WTC11 (cell line): Measurements from ENCODE around the gene HYAL2. TPM values are rescaled to one million over a fixed set of nuclear protein-coding genes. Genes with fewer than 3 reads are reported as not detected.

Experiments
- ATAC-seq: fragments of 200-7000 bp; cut with Tn5 transposase; 2 replicates; pipeline ENCODE4 v1.10.0; 2021; ENCODE audit warnings: mild to moderate bottlenecking, moderate library complexity
- CTCF ChIA-PET: fragments of 300-600 bp; sonication (Branson Sonifier 250); formaldehyde crosslinking; loops from one replicate; lab custom pipeline; 2021; ENCODE audit warnings: antibody characterized with exemption; lab: Charles Lee
- POLR2A ChIA-PET: fragments of 350-600 bp; sonication (Branson Sonifier 250); formaldehyde crosslinking; loops from one replicate; lab custom pipeline; 2021; ENCODE audit warnings: antibody characterized with exemption; lab: Charles Lee
- DNase-seq: peaks from one replicate; pipeline ENCODE4 v3.0.0; 2021; ENCODE audit warnings: low spot score
- H3K27ac Mint-ChIP-seq: 2 replicates; pipeline ENCODE4 v1.8.0; 2021; ENCODE audit warnings: mixed read lengths
- H3K27me3 Mint-ChIP-seq: 2 replicates; pipeline ENCODE4 v1.8.0; 2021; ENCODE audit warnings: low read depth, mild to moderate bottlenecking, moderate library complexity, mixed read lengths
- H3K36me3 Mint-ChIP-seq: 2 replicates; pipeline ENCODE4 v1.8.0; 2021; ENCODE audit warnings: mixed read lengths
- H3K4me1 Mint-ChIP-seq: 2 replicates; pipeline ENCODE4 v1.8.0; 2022; ENCODE audit warnings: mixed read lengths
- H3K4me3 Mint-ChIP-seq: 2 replicates; pipeline ENCODE4 v1.8.0; 2021; ENCODE audit warnings: mild to moderate bottlenecking, moderate library complexity, mixed read lengths
- H3K9me3 Mint-ChIP-seq: 2 replicates; pipeline ENCODE4 v1.8.0; 2021; ENCODE audit warnings: mixed read lengths
- ATF1 ChIP-seq: sonication (generic); formaldehyde crosslinking; IDR thresholded peaks from 2 replicates; pipeline ENCODE4 v1.8.1; 2023; ENCODE audit warnings: mild to moderate bottlenecking, moderate library complexity, missing genetic modification reagents
- CREM ChIP-seq: sonication (generic); formaldehyde crosslinking; IDR thresholded peaks from 2 replicates; pipeline ENCODE4 v1.8.1; 2022; ENCODE audit warnings: mild to moderate bottlenecking, missing genetic modification reagents, moderate library complexity
- ERG ChIP-seq: fragments of 250-450 bp; sonication (Bioruptor Pico); IDR thresholded peaks from 2 replicates; pipeline ENCODE4 v1.8.0; 2021; ENCODE audit warnings: mild to moderate bottlenecking
- IRF2 ChIP-seq: sonication (generic); formaldehyde crosslinking; IDR thresholded peaks from 2 replicates; pipeline ENCODE4 v1.8.0; 2022; ENCODE audit warnings: low read depth, missing genetic modification reagents, borderline replicate concordance
- MAX ChIP-seq: sonication (generic); formaldehyde crosslinking; IDR thresholded peaks from 2 replicates; pipeline ENCODE4 v1.8.0; 2022; ENCODE audit warnings: mild to moderate bottlenecking, missing genetic modification reagents
- TEAD4 ChIP-seq: sonication (generic); formaldehyde crosslinking; IDR thresholded peaks from 2 replicates; pipeline ENCODE4 v1.8.0; 2022; ENCODE audit warnings: mild to moderate bottlenecking, missing genetic modification reagents
- USF2 ChIP-seq: sonication (generic); formaldehyde crosslinking; IDR thresholded peaks from 2 replicates; pipeline ENCODE4 v1.8.1; 2023; ENCODE audit warnings: mild to moderate bottlenecking, missing genetic modification reagents, moderate library complexity
- ZNF138 ChIP-seq: sonication (generic); formaldehyde crosslinking; conservative IDR thresholded peaks from 2 replicates; pipeline ENCODE4 v1.8.1; 2022; ENCODE audit warnings: mild to moderate bottlenecking, moderate library complexity, missing genetic modification reagents
- ZNF671 ChIP-seq: fragments of 250-450 bp; sonication (Bioruptor Pico); IDR thresholded peaks from 2 replicates; pipeline ENCODE4 v1.8.0; 2021; ENCODE audit warnings: mild to moderate bottlenecking
- total RNA-seq: library from RNA; stranded (reverse); gene quantifications from 3 replicates; pipeline ENCODE4 v1.2.3, GENCODE V29; 2021
- TF ChIP-seq, protein P1 (sequence below): sonication (generic); formaldehyde crosslinking; IDR thresholded peaks from 2 replicates; pipeline ENCODE4 v1.8.1; 2023; ENCODE audit warnings: mild to moderate bottlenecking, missing genetic modification reagents
- TF ChIP-seq, protein P2 (sequence below): sonication (generic); formaldehyde crosslinking; IDR thresholded peaks from 2 replicates; pipeline ENCODE4 v1.8.0; 2022; ENCODE audit warnings: mild to moderate bottlenecking, missing genetic modification reagents
- TF ChIP-seq, protein P3 (sequence below): sonication (generic); formaldehyde crosslinking; IDR thresholded peaks from 2 replicates; pipeline ENCODE4 v1.8.1; 2022; ENCODE audit warnings: low read depth, mild to moderate bottlenecking, moderate library complexity, missing genetic modification reagents, borderline replicate concordance
- TF ChIP-seq, protein P4 (sequence below): fragments of 200-600 bp; IDR thresholded peaks from 2 replicates; pipeline ENCODE4 v1.8.0; 2022; ENCODE audit warnings: antibody characterized with exemption
- TF ChIP-seq, protein P5 (sequence below): sonication (generic); formaldehyde crosslinking; conservative IDR thresholded peaks from 2 replicates; pipeline ENCODE4 v1.8.1; 2022; ENCODE audit warnings: mild to moderate bottlenecking, missing genetic modification reagents
- TF ChIP-seq, protein P6 (sequence below): sonication (generic); formaldehyde crosslinking; IDR thresholded peaks from 2 replicates; pipeline ENCODE4 v1.8.1; 2022; ENCODE audit warnings: mild to moderate bottlenecking, missing genetic modification reagents, moderate library complexity, borderline replicate concordance
- TF ChIP-seq, protein P7 (sequence below): sonication (generic); formaldehyde crosslinking; IDR thresholded peaks from 2 replicates; pipeline ENCODE4 v1.8.0; 2022; ENCODE audit warnings: mild to moderate bottlenecking, missing genetic modification reagents
- TF ChIP-seq, protein P8 (sequence below): sonication (generic); formaldehyde crosslinking; IDR thresholded peaks from 2 replicates; pipeline ENCODE4 v1.8.1; 2022; ENCODE audit warnings: mild to moderate bottlenecking, moderate library complexity, missing genetic modification reagents
- TF ChIP-seq, protein P9 (sequence below): sonication (generic); formaldehyde crosslinking; IDR thresholded peaks from 2 replicates; pipeline ENCODE4 v1.8.0; 2022; ENCODE audit warnings: missing genetic modification reagents

Gene HYAL2
- total RNA-seq, 1 experiment from 2014 or later, result 58.0 TPM

GRCh38 chr3:50355829-50356552 lies 33.4 kb upstream of the HYAL2 start (continued):
- TF ChIP-seq, protein P1, sequence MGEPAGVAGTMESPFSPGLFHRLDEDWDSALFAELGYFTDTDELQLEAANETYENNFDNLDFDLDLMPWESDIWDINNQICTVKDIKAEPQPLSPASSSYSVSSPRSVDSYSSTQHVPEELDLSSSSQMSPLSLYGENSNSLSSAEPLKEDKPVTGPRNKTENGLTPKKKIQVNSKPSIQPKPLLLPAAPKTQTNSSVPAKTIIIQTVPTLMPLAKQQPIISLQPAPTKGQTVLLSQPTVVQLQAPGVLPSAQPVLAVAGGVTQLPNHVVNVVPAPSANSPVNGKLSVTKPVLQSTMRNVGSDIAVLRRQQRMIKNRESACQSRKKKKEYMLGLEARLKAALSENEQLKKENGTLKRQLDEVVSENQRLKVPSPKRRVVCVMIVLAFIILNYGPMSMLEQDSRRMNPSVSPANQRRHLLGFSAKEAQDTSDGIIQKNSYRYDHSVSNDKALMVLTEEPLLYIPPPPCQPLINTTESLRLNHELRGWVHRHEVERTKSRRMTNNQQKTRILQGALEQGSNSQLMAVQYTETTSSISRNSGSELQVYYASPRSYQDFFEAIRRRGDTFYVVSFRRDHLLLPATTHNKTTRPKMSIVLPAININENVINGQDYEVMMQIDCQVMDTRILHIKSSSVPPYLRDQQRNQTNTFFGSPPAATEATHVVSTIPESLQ (CRISPR knock-in tag), result no peak
- TF ChIP-seq, protein P2, sequence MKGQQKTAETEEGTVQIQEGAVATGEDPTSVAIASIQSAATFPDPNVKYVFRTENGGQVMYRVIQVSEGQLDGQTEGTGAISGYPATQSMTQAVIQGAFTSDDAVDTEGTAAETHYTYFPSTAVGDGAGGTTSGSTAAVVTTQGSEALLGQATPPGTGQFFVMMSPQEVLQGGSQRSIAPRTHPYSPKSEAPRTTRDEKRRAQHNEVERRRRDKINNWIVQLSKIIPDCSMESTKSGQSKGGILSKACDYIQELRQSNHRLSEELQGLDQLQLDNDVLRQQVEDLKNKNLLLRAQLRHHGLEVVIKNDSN (CRISPR knock-in tag), result no peak
- TF ChIP-seq IRF2 (no peak), CREM (CRISPR knock-in tag) (no peak), ERG (CRISPR knock-in tag) (no peak)
- TF ChIP-seq, protein P3, sequence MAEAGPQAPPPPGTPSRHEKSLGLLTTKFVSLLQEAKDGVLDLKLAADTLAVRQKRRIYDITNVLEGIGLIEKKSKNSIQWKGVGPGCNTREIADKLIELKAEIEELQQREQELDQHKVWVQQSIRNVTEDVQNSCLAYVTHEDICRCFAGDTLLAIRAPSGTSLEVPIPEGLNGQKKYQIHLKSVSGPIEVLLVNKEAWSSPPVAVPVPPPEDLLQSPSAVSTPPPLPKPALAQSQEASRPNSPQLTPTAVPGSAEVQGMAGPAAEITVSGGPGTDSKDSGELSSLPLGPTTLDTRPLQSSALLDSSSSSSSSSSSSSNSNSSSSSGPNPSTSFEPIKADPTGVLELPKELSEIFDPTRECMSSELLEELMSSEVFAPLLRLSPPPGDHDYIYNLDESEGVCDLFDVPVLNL, result no peak

DNA sequence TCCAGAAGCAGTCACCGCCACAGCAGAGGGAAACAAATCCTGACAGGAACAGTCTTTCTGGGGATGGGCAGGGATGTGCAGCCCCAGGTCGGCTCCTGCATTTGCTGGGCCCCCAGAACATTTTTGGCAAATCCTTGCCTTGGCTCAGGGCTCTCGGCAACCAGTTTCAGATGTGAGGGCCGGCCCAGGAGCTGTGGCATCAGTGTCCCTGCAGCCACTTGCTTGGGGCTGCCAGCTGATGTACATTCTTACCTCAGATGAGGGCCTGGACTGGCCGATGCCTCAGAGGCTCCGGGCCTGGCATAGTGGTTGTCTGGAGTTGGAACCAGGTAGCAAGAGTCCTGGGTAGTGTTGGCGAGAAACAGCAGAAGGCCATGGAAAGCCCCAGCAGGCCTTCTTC lies 32.3 kb upstream of the HYAL2 start:
- Mint-ChIP-seq H3K4me3 (no peak overlapping the region), H3K27me3 (no peaks in the 10 kb centered on the region), H3K36me3 (peaks cover 14% of the 10 kb centered on the region), H3K4me1 (peaks cover 34% of the 10 kb centered on the region), H3K9me3 (no peaks in the 10 kb centered on the region), H3K27ac (no peak overlapping the region)
- ChIA-PET POLR2A (interaction anchor here (0.6 kb wide), 1 partner anchor 1613 kb away, joined by 5 read pairs; no protein-coding TSS in a partner anchor), CTCF (no interaction called here)
- ATAC-seq, result no peak
- no peak for DNase-seq
- TF ChIP-seq ZNF671 (no peak), ATF1 (CRISPR knock-in tag) (no peak), ZNF138 (no peak), TEAD4 (no peak), MAX (CRISPR knock-in tag) (no peak), USF2 (CRISPR knock-in tag) (no peak)
- TF ChIP-seq, protein P4, sequence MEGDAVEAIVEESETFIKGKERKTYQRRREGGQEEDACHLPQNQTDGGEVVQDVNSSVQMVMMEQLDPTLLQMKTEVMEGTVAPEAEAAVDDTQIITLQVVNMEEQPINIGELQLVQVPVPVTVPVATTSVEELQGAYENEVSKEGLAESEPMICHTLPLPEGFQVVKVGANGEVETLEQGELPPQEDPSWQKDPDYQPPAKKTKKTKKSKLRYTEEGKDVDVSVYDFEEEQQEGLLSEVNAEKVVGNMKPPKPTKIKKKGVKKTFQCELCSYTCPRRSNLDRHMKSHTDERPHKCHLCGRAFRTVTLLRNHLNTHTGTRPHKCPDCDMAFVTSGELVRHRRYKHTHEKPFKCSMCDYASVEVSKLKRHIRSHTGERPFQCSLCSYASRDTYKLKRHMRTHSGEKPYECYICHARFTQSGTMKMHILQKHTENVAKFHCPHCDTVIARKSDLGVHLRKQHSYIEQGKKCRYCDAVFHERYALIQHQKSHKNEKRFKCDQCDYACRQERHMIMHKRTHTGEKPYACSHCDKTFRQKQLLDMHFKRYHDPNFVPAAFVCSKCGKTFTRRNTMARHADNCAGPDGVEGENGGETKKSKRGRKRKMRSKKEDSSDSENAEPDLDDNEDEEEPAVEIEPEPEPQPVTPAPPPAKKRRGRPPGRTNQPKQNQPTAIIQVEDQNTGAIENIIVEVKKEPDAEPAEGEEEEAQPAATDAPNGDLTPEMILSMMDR, result no peak
- TF ChIP-seq, protein P5, sequence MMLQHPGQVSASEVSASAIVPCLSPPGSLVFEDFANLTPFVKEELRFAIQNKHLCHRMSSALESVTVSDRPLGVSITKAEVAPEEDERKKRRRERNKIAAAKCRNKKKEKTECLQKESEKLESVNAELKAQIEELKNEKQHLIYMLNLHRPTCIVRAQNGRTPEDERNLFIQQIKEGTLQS (CRISPR knock-in tag), result no peak
- TF ChIP-seq, protein P6, sequence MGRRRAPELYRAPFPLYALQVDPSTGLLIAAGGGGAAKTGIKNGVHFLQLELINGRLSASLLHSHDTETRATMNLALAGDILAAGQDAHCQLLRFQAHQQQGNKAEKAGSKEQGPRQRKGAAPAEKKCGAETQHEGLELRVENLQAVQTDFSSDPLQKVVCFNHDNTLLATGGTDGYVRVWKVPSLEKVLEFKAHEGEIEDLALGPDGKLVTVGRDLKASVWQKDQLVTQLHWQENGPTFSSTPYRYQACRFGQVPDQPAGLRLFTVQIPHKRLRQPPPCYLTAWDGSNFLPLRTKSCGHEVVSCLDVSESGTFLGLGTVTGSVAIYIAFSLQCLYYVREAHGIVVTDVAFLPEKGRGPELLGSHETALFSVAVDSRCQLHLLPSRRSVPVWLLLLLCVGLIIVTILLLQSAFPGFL (CRISPR knock-in tag), result no peak
- TF ChIP-seq, protein P7, sequence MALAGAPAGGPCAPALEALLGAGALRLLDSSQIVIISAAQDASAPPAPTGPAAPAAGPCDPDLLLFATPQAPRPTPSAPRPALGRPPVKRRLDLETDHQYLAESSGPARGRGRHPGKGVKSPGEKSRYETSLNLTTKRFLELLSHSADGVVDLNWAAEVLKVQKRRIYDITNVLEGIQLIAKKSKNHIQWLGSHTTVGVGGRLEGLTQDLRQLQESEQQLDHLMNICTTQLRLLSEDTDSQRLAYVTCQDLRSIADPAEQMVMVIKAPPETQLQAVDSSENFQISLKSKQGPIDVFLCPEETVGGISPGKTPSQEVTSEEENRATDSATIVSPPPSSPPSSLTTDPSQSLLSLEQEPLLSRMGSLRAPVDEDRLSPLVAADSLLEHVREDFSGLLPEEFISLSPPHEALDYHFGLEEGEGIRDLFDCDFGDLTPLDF (CRISPR knock-in tag), result no peak
- TF ChIP-seq, protein P8, sequence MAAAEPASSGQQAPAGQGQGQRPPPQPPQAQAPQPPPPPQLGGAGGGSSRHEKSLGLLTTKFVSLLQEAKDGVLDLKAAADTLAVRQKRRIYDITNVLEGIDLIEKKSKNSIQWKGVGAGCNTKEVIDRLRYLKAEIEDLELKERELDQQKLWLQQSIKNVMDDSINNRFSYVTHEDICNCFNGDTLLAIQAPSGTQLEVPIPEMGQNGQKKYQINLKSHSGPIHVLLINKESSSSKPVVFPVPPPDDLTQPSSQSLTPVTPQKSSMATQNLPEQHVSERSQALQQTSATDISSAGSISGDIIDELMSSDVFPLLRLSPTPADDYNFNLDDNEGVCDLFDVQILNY (CRISPR knock-in tag), result no peak
- TF ChIP-seq, protein P9, sequence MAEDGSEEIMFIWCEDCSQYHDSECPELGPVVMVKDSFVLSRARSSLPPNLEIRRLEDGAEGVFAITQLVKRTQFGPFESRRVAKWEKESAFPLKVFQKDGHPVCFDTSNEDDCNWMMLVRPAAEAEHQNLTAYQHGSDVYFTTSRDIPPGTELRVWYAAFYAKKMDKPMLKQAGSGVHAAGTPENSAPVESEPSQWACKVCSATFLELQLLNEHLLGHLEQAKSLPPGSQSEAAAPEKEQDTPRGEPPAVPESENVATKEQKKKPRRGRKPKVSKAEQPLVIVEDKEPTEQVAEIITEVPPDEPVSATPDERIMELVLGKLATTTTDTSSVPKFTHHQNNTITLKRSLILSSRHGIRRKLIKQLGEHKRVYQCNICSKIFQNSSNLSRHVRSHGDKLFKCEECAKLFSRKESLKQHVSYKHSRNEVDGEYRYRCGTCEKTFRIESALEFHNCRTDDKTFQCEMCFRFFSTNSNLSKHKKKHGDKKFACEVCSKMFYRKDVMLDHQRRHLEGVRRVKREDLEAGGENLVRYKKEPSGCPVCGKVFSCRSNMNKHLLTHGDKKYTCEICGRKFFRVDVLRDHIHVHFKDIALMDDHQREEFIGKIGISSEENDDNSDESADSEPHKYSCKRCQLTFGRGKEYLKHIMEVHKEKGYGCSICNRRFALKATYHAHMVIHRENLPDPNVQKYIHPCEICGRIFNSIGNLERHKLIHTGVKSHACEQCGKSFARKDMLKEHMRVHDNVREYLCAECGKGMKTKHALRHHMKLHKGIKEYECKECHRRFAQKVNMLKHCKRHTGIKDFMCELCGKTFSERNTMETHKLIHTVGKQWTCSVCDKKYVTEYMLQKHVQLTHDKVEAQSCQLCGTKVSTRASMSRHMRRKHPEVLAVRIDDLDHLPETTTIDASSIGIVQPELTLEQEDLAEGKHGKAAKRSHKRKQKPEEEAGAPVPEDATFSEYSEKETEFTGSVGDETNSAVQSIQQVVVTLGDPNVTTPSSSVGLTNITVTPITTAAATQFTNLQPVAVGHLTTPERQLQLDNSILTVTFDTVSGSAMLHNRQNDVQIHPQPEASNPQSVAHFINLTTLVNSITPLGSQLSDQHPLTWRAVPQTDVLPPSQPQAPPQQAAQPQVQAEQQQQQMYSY (CRISPR knock-in tag), result no peak
